Astrocyte of the spinal cord (primary cell): ENCODE results near the gene CCBE1.
A peak's percentile ranks its signal among the peaks of the same experiment; 100 is the strongest.
"Not testable (repeated sequence)": the region's sequence is repeated elsewhere in the genome, so short reads cannot be mapped to it uniquely, and the experiment has no call there.

Experiments
- DNase-seq: peaks from one replicate; pipeline ENCODE4 v3.0.0; 2011; ENCODE audit warnings: low read depth, low spot score
- H3K4me3 ChIP-seq: 2 replicates; pipeline ENCODE4 v1.5.1; 2011; ENCODE audit warnings: low read depth, mild to moderate bottlenecking, low read length, moderate library complexity
- CTCF ChIP-seq: IDR thresholded peaks from 2 replicates; pipeline ENCODE4 v1.5.1; 2012; ENCODE audit warnings: low read depth, mild to moderate bottlenecking, low read length, inconsistent platforms
- in situ Hi-C: cut with HindIII; loops from 2 replicates; pipeline ENCODE4 v1.10.0; 2017; ENCODE audit warnings: low sequenced_read_pairs

Gene CCBE1

GRCh38 chr18:59717291-59717690 is 20.1 kb upstream of the CCBE1 start:
- H3K4me3 ChIP-seq = no peak overlapping the region
- TF ChIP-seq CTCF = no peak
- DNase-seq = no peak
- in situ Hi-C loops = no loop called here

- H3K4me3 ChIP-seq = no peak overlapping the region
- in situ Hi-C loops = no loop called here
- peak; percentile 88 for DNase-seq
- no peak for TF ChIP-seq CTCF
Observed at GRCh38 chr18:59715966-59716369, 18.7 kb upstream of the CCBE1 start.

GRCh38 chr18:59715445-59715844 is 18.2 kb upstream of the CCBE1 start:
- peak; percentile 26 for DNase-seq
- in situ Hi-C loops = no loop called here
- no peak overlapping the region for H3K4me3 ChIP-seq
- no peak for TF ChIP-seq CTCF

- in situ Hi-C loops, DNase-seq: not testable (repeated sequence)
Observed at GRCh38 chr18:59714096-59714495, 16.9 kb upstream of the CCBE1 start.

GRCh38 chr18:59712311-59712710 is 15.1 kb upstream of the CCBE1 start:
- in situ Hi-C loops = no loop called here
- no peak for TF ChIP-seq CTCF
- no peak overlapping the region for H3K4me3 ChIP-seq

More at GRCh38 chr18:59714096-59714495, 16.9 kb upstream of the CCBE1 start:
- H3K4me3 ChIP-seq = not testable (repeated sequence)

GRCh38 chr18:59708988-59709387 is 11.8 kb upstream of the CCBE1 start:
- TF ChIP-seq CTCF = no peak
- in situ Hi-C loops = no loop called here
- no peak overlapping the region for H3K4me3 ChIP-seq
- DNase-seq = no peak

More at GRCh38 chr18:59712311-59712710, 15.1 kb upstream of the CCBE1 start:
- no peak for DNase-seq

GRCh38 chr18:59707306-59707705 is 10.1 kb upstream of the CCBE1 start:
- TF ChIP-seq CTCF = no peak
- in situ Hi-C loops = no loop called here
- H3K4me3 ChIP-seq = no peak overlapping the region
- DNase-seq = no peak
